HepG2 (cell line): ENCODE measurements around the gene ALG8. TPM values are rescaled to one million over a fixed set of nuclear protein-coding genes. Genes with fewer than 3 reads are reported as not detected.
A peak's percentile ranks its signal among the peaks of the same experiment; 100 is the strongest.

Source experiments
- ADNP ChIP-seq: sonication (generic); formaldehyde crosslinking; IDR thresholded peaks from 2 replicates; pipeline ENCODE4 v1.4.0; 2020; ENCODE audit warnings: missing genetic modification reagents
- DBP ChIP-seq: sonication (generic); formaldehyde crosslinking; IDR thresholded peaks from 2 replicates; pipeline ENCODE4 v1.4.0; 2020; ENCODE audit warnings: missing genetic modification reagents; ENCODE audit errors: not compliant biosample characterization
- DRAP1 ChIP-seq: IDR thresholded peaks from 2 replicates; pipeline ENCODE4 v1.6.1; 2016; ENCODE audit warnings: missing genetic modification reagents, missing compliant biosample characterization
- EHMT2 ChIP-seq: fragments of 200-600 bp; sonication (generic); IDR thresholded peaks from 2 replicates; pipeline ENCODE4 v1.7.0; 2017; ENCODE audit warnings: antibody characterized with exemption, low read depth, low read length, borderline replicate concordance
- ETV6 ChIP-seq: sonication (generic); formaldehyde crosslinking; conservative IDR thresholded peaks from 2 replicates; pipeline ENCODE4 v1.4.0; 2020; ENCODE audit warnings: missing genetic modification reagents
- FOSL1 ChIP-seq: sonication (generic); formaldehyde crosslinking; IDR thresholded peaks from 2 replicates; pipeline ENCODE4 v1.9.0; 2021; ENCODE audit warnings: missing genetic modification reagents, borderline replicate concordance
- KDM4B ChIP-seq: sonication (generic); formaldehyde crosslinking; IDR thresholded peaks from 2 replicates; pipeline ENCODE4 v1.4.0; 2020; ENCODE audit warnings: missing genetic modification reagents
- KLF11 ChIP-seq: IDR thresholded peaks from 2 replicates; pipeline ENCODE4 v1.6.1; 2016; ENCODE audit warnings: missing compliant biosample characterization
- MLX ChIP-seq: IDR thresholded peaks from 2 replicates; pipeline ENCODE4 v1.6.1; 2016
- PBX2 ChIP-seq: IDR thresholded peaks from 2 replicates; pipeline ENCODE4 v1.6.1; 2016; ENCODE audit warnings: control low read depth
- PREB ChIP-seq: sonication (generic); formaldehyde crosslinking; IDR thresholded peaks from 2 replicates; pipeline ENCODE4 v1.4.0; 2020; ENCODE audit warnings: missing genetic modification reagents
- SP1 ChIP-seq, 2 experiments: fragments of 450-650 bp in 1 of 2; sonication (generic) in 1 of 2; formaldehyde crosslinking in 1 of 2; IDR thresholded peaks; 2 replicates each; pipeline versions ENCODE4 v1.4.0 to v1.6.1; 2016 to 2020; ENCODE audit warnings: missing genetic modification reagents in 1 of 2
- SPEN ChIP-seq: sonication (generic); formaldehyde crosslinking; IDR thresholded peaks from 2 replicates; pipeline ENCODE4 v1.5.1; 2020; ENCODE audit warnings: low read depth, mild to moderate bottlenecking, missing genetic modification reagents
- TOPORS ChIP-seq: sonication (generic); formaldehyde crosslinking; IDR thresholded peaks from 2 replicates; pipeline ENCODE4 v1.8.0; 2023; ENCODE audit warnings: mild to moderate bottlenecking, missing genetic modification reagents
- ZFP1 ChIP-seq: IDR thresholded peaks from 2 replicates; pipeline ENCODE4 v1.6.1; 2016
- ZNF207 ChIP-seq: fragments of 450-650 bp; IDR thresholded peaks from 2 replicates; pipeline ENCODE4 v1.6.1; 2016; ENCODE audit warnings: antibody characterized with exemption, borderline replicate concordance
- ZNF280D ChIP-seq: sonication (generic); formaldehyde crosslinking; IDR thresholded peaks from 2 replicates; pipeline ENCODE4 v1.5.1; 2020; ENCODE audit warnings: mild to moderate bottlenecking, missing genetic modification reagents
- ZNF513 ChIP-seq: sonication (generic); formaldehyde crosslinking; conservative IDR thresholded peaks from 2 replicates; pipeline ENCODE4 v1.5.0; 2020; ENCODE audit warnings: missing genetic modification reagents
- ZNF547 ChIP-seq: sonication (generic); formaldehyde crosslinking; IDR thresholded peaks from 2 replicates; pipeline ENCODE4 v1.5.1; 2020; ENCODE audit warnings: mild to moderate bottlenecking, missing genetic modification reagents
- ZNF75D ChIP-seq: sonication (generic); formaldehyde crosslinking; IDR thresholded peaks from 2 replicates; pipeline ENCODE4 v1.8.1; 2023; ENCODE audit warnings: missing genetic modification reagents, mild to moderate bottlenecking, borderline replicate concordance
- polyA plus RNA-seq, 8 experiments: library from polyadenylated mRNA; depleted of rRNA in 3 of 8; stranded (reverse) in 7 of 8; unstranded in 1 of 8; fragments of >200 nt; fragmentation: Illumina TruSeq in 4 of 8; extraction: Trizol in 4 of 8; gene quantifications; 2 replicates each; pipeline versions ENCODE4 v1.2.1 to v1.2.3, GENCODE V29; 2011 to 2016; ENCODE audit warnings: low read depth in 4 of 8, missing spikeins in 1 of 8, mixed read lengths in 1 of 8; ENCODE audit not compliant: insufficient read depth in 1 of 8
- total RNA-seq, 5 experiments: library from RNA; depleted of rRNA; stranded (reverse); fragments of >200 nt; fragmentation: Illumina TruSeq; extraction: Trizol; gene quantifications; 2 replicates each; pipeline ENCODE4 v1.2.3, GENCODE V29; 2016; ENCODE audit warnings: low read depth in 1 of 5

Gene ALG8
- total and polyA plus RNA-seq, 2 of the 13 experiments (the other 11 are each of a cell fraction or from before 2014, with no cell fraction given): 75.8 to 88.0 TPM

- TF ChIP-seq DBP (peak; percentile 45), ZFP1 (CRISPR knock-in tag) (no peak), ZNF280D (no peak), KLF11 (CRISPR knock-in tag) (peak; percentile 78), ZNF75D (CRISPR knock-in tag) (no peak), ZNF207 (no peak), MLX (CRISPR knock-in tag) (0 out of 2 replicates have a peak, but pooled peaks have one; percentile 59), EHMT2 (no peak), SP1 (IDR thresholded peaks at IDR 0.05) (no peak), SP1 (CRISPR knock-in tag; IDR thresholded peaks at IDR 0.05) (0 out of 2 replicates have a peak, but pooled peaks have one; percentile 48), ETV6 (CRISPR knock-in tag) (peak; percentile 61; the same call in 1 of the 2 replicates), PREB (0 out of 2 replicates have a peak, but pooled peaks have one; percentile 67), SPEN (peak; percentile 90), KDM4B (peak; percentile 38), ZNF513 (0 out of 2 replicates have a peak, but pooled peaks have one; percentile 56), PBX2 (CRISPR knock-in tag) (no peak), ZNF547 (CRISPR knock-in tag) (peak; percentile 78), DRAP1 (CRISPR knock-in tag) (peak; percentile 96), ADNP (CRISPR knock-in tag) (no peak), TOPORS (CRISPR knock-in tag) (no peak), FOSL1 (CRISPR knock-in tag) (no peak)
Observed at GRCh38 chr11:78139422-78140391, at the start of gene ALG8 (continued).
